Sigmoid colon (tissue), 7 donors: ENCODE data around the gene BCL11B. TPM values are rescaled to one million over a fixed set of nuclear protein-coding genes. Genes with fewer than 3 reads are reported as not detected.

Experiments
- DNase-seq: peaks from one replicate; pipeline ENCODE4 v3.0.0-alpha.2; 2019
- H3K27ac ChIP-seq, 4 donors: fragments of 200-600 bp; sonication (generic); one replicate each; pipeline ENCODE4 v1.5.1; 2016 to 2019; ENCODE audit warnings: mild to moderate bottlenecking in 1 of 4
- H3K27me3 ChIP-seq, 3 donors: fragments of 200-600 bp; sonication (generic); one replicate each; pipeline ENCODE4 v1.5.1; 2019; ENCODE audit warnings: mild to moderate bottlenecking in 1 of 3
- H3K36me3 ChIP-seq, 4 donors: fragments of 200-600 bp; sonication (generic); one replicate each; pipeline ENCODE4 v1.5.1; 2016 to 2019
- H3K4me1 ChIP-seq, 4 donors: fragments of 200-600 bp; sonication (generic); one replicate each; pipeline ENCODE4 v1.5.1; 2017 to 2019
- H3K4me3 ChIP-seq, 4 donors: fragments of 200-600 bp; sonication (generic); one replicate each; pipeline ENCODE4 v1.5.1; 2017 to 2019; ENCODE audit warnings: mild to moderate bottlenecking in 2 of 4, moderate library complexity in 1 of 4
- H3K9me3 ChIP-seq, 4 donors: fragments of 200-600 bp in 3 of 4; sonication (generic) in 3 of 4; one replicate each; pipeline versions ENCODE4 v1.5.1 to v1.6.1; 2013 to 2019
- CTCF ChIP-seq, 4 experiments: fragments of 450-650 bp in 3 of 4; fragments of 200-600 bp in 1 of 4; IDR thresholded peaks; one replicate each; pipeline ENCODE4 v1.5.1; 2016 to 2019; ENCODE audit warnings: antibody characterized with exemption in 4 of 4, mild to moderate bottlenecking in 3 of 4, moderate library complexity in 2 of 4
- EP300 ChIP-seq, 4 donors: sonication (generic); formaldehyde crosslinking; IDR thresholded peaks; one replicate each; pipeline ENCODE4 v1.6.1; 2017; ENCODE audit warnings: antibody characterized with exemption in 4 of 4
- POLR2A ChIP-seq, 2 donors: fragments of 450-650 bp; IDR thresholded peaks; one replicate each; pipeline ENCODE4 v1.6.1; 2016; ENCODE audit warnings: antibody characterized with exemption in 2 of 2, mild to moderate bottlenecking in 2 of 2, moderate library complexity in 2 of 2
- POLR2AphosphoS5 ChIP-seq, 4 donors: sonication (generic); formaldehyde crosslinking; IDR thresholded peaks; one replicate each; pipeline ENCODE4 v1.6.1; 2017; ENCODE audit warnings: antibody characterized with exemption in 4 of 4
- WGBS, 2 donors: extraction: QIAGEN DNeasy Blood & Tissue Kit; methylation state at CpG; one replicate each; pipeline ENCODE4 v1.1.7; 2013; 5-methylcytosine and 5-hydroxymethylcytosine counted together
- intact Hi-C: fragments of 100-400 bp; cut with DNase I; formaldehyde crosslinking; loops from one replicate; pipeline ENCODE4 v1.15.1; 2023
- polyA plus RNA-seq, 3 donors: library from polyadenylated mRNA; stranded (reverse); fragments of 200-250 nt; gene quantifications; one replicate each; pipeline ENCODE4 v1.2.3, GENCODE V29; 2013
- total RNA-seq, 4 donors: library from RNA; depleted of rRNA; stranded (reverse); fragments of >200 nt; gene quantifications; one replicate each; pipeline ENCODE4 v1.1.0, GENCODE V29; 2016
- donor health status: healthy with polysubstance abuse.
- donor health status: Bipolar disorder and iron deficiency.
- donor health status: healthy.

The BCL11B gene
- total and polyA plus RNA-seq, 7 donors = under 0.01 to 3.5 (median 0.23) TPM

DNA sequence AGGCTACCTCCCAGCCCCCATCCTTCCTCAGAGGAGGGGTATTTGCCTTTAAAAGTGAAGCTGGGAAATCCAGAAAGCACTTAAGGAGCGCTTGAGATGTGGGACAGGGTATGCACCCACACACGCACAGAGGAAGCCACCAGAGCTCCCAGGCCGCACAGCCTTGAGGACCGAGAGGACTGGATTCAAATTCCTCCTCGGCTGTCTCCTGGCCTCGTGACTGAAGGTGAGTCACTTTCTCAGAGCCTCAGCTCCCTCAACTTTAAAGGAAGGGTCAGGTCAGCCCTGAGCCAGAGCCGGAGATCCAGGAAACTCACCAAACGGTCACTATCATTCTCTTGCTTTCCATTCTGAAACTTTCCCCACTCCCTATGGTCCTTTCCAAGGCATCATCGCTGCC, 37.6 kb downstream of the BCL11B start:
- H3K27me3 ChIP-seq = peaks cover 14 to 42% (median 29%) of the 10 kb centered on the region in 3 donors
- peaks cover 0 to 10% (median 4%) of the 10 kb centered on the region in 4 donors for H3K4me1 ChIP-seq
- DNase-seq = no peak
- no peak for TF ChIP-seq POLR2A (IDR thresholded peaks at IDR 0.05)
- no peak for TF ChIP-seq POLR2AphosphoS5 (IDR thresholded peaks at IDR 0.05)
- TF ChIP-seq CTCF (IDR thresholded peaks at IDR 0.05) = no peak
- TF ChIP-seq EP300 (IDR thresholded peaks at IDR 0.05) = no peak
- 60 to 84% methylated on average over 9 of the region's 9 CpGs for WGBS, 2 donors
- no peak overlapping the region for H3K27ac ChIP-seq
- H3K36me3 ChIP-seq = no peaks in the 10 kb centered on the region
- H3K9me3 ChIP-seq = peaks cover 0 to 3% (median 1%) of the 10 kb centered on the region in 4 donors
- intact Hi-C loops = no loop called here
- no peak overlapping the region for H3K4me3 ChIP-seq

GRCh38 chr14:99233222-99234035, 38.6 kb downstream of the BCL11B start:
- H3K4me1 ChIP-seq = peaks cover 0 to 10% (median 4%) of the 10 kb centered on the region in 4 donors
- H3K27ac ChIP-seq = no peak overlapping the region
- 71 to 76% methylated on average over 17 of the region's 17 CpGs for WGBS, 2 donors
- no peak for TF ChIP-seq EP300 (IDR thresholded peaks at IDR 0.05)
- TF ChIP-seq POLR2A (IDR thresholded peaks at IDR 0.05) = no peak
- no peak for TF ChIP-seq CTCF (IDR thresholded peaks at IDR 0.05)
- no peak for TF ChIP-seq POLR2AphosphoS5 (IDR thresholded peaks at IDR 0.05)
- intact Hi-C loops = no loop called here
- H3K27me3 ChIP-seq = peaks cover 14 to 46% (median 29%) of the 10 kb centered on the region in 3 donors
- no peak for DNase-seq
- H3K4me3 ChIP-seq = no peak overlapping the region
- H3K9me3 ChIP-seq = peaks cover 0 to 3% (median 1%) of the 10 kb centered on the region in 4 donors
- no peaks in the 10 kb centered on the region for H3K36me3 ChIP-seq

GRCh38 chr14:99232714-99233214, 39.2 kb downstream of the BCL11B start:
- Histone ChIP-seq H3K36me3 (no peaks in the 10 kb centered on the region), H3K27ac (no peak overlapping the region), H3K9me3 (peaks cover 0 to 3% (median 1%) of the 10 kb centered on the region in 4 donors), H3K4me1 (peaks cover 0 to 10% (median 4%) of the 10 kb centered on the region in 4 donors), H3K27me3 (peaks cover 14 to 48% (median 29%) of the 10 kb centered on the region in 3 donors), H3K4me3 (no peak overlapping the region)
- no peak for DNase-seq
- intact Hi-C loops = no loop called here
- WGBS, 2 donors = 63 to 78% methylated on average over 3 of the region's 3 CpGs
- TF ChIP-seq CTCF (IDR thresholded peaks at IDR 0.05) (no peak), POLR2AphosphoS5 (IDR thresholded peaks at IDR 0.05) (no peak), POLR2A (IDR thresholded peaks at IDR 0.05) (no peak), EP300 (IDR thresholded peaks at IDR 0.05) (no peak)

- Histone ChIP-seq H3K4me3 (no peak overlapping the region), H3K9me3 (peaks cover 0 to 3% (median 1%) of the 10 kb centered on the region in 4 donors), H3K36me3 (no peaks in the 10 kb centered on the region), H3K4me1 (peaks cover 0 to 10% (median 4%) of the 10 kb centered on the region in 4 donors), H3K27me3 (peaks cover 14 to 48% (median 29%) of the 10 kb centered on the region in 3 donors), H3K27ac (no peak overlapping the region)
- TF ChIP-seq EP300 (IDR thresholded peaks at IDR 0.05) (no peak), POLR2A (IDR thresholded peaks at IDR 0.05) (no peak), POLR2AphosphoS5 (IDR thresholded peaks at IDR 0.05) (no peak), CTCF (IDR thresholded peaks at IDR 0.05) (no peak)
- DNase-seq = no peak
- WGBS, 2 donors = 42 to 73% methylated on average over 21 of the region's 21 CpGs
- intact Hi-C loops = no loop called here
These were observed 39.9 kb downstream of the BCL11B start for GRCh38 chr14:99231850-99232713.
